Ovary (tissue), 9 donors: Measurements from ENCODE around the gene PTMS. TPM values are rescaled to one million over a fixed set of nuclear protein-coding genes. Genes with fewer than 3 reads are reported as not detected.

ENCODE experiments used
- DNase-seq, 5 donors: peaks; one replicate each; pipeline ENCODE4 v3.0.0-alpha.2; 2019 to 2020
- H3K27ac ChIP-seq, 2 donors: fragments of 200-600 bp; one replicate each; pipeline versions ENCODE4 v1.5.1 to v1.8.0; 2019 to 2022
- H3K27me3 ChIP-seq: fragments of 200-600 bp; one replicate; pipeline ENCODE4 v1.8.0; 2022
- H3K36me3 ChIP-seq: fragments of 200-600 bp; sonication (generic); one replicate; pipeline ENCODE4 v1.5.1; 2019
- H3K4me1 ChIP-seq: one replicate; pipeline ENCODE4 v1.8.1; 2013; ENCODE audit warnings: mild to moderate bottlenecking, moderate library complexity; ENCODE audit not compliant: insufficient read depth
- H3K4me3 ChIP-seq: fragments of 200-600 bp; sonication (generic); one replicate; pipeline ENCODE4 v1.5.1; 2017
- H3K9me3 ChIP-seq, 2 donors: fragments of 200-600 bp in 1 of 2; sonication (generic) in 1 of 2; one replicate each; pipeline versions ENCODE4 v1.5.1 to v1.8.1; 2013 to 2019; ENCODE audit warnings: mild to moderate bottlenecking in 1 of 2, moderate library complexity in 1 of 2
- CTCF ChIP-seq, 3 donors: fragments of 450-650 bp in 2 of 3; fragments of 200-600 bp in 1 of 3; IDR thresholded peaks; one replicate each; pipeline versions ENCODE4 v1.5.1 to v1.8.0; 2016 to 2022; ENCODE audit warnings: antibody characterized with exemption in 3 of 3, mild to moderate bottlenecking in 1 of 3
- EP300 ChIP-seq: sonication (generic); formaldehyde crosslinking; IDR thresholded peaks from one replicate; pipeline ENCODE4 v1.6.1; 2017; ENCODE audit warnings: antibody characterized with exemption
- POLR2A ChIP-seq: fragments of 450-650 bp; IDR thresholded peaks from one replicate; pipeline ENCODE4 v1.6.1; 2017; ENCODE audit warnings: antibody characterized with exemption, mild to moderate bottlenecking, moderate library complexity
- WGBS, 3 donors: extraction: QIAGEN DNeasy Blood & Tissue Kit in 1 of 3; methylation state at CpG; one replicate each; pipeline versions ENCODE4 v1.1.5 to v1.1.7; 2013 to 2017; 5-methylcytosine and 5-hydroxymethylcytosine counted together
- intact Hi-C, 4 donors: fragments of 100-400 bp; cut with DNase I; formaldehyde crosslinking; loops; one replicate each; pipeline versions ENCODE4 v1.11.0 to v1.15.1; 2022 to 2023
- polyA plus RNA-seq, 2 donors: library from polyadenylated mRNA; stranded (reverse); fragments of 200-250 nt in 1 of 2; fragments of 350-450 nt in 1 of 2; fragmentation: Illumina TruSeq in 1 of 2; extraction: RNeasy Lipid Tissue Mini Kit (QIAGEN cat#74804) in 1 of 2; gene quantifications; one replicate each; pipeline ENCODE4 v1.2.3, GENCODE V29; 2013 to 2014
- total RNA-seq, 7 donors: library from RNA; depleted of rRNA in 2 of 7; stranded (reverse); fragments of >200 nt in 2 of 7; fragmentation: NEBNext Ultra II Directional in 3 of 7; extraction: Animal tissue kit (Norgen Biotek cat#: 25700) in 3 of 7; gene quantifications; one replicate each; pipeline versions ENCODE4 v1.1.0 to v1.2.4, GENCODE V29; 2016 to 2023
- donor health status: DM: no; HTN: no; CAD: no; lungs with moderate emphysema.
- donor health status: DM: no; HTN: no; CAD: no.
- donor health status: Bipolar disorder and iron deficiency.
- donor health status: DM: yes; HTN: yes; CAD: no.
- donor health status: DM: no; HTN: no; CAD: no.
- donor health status: DM: yes; HTN: yes; CAD: no.

The PTMS gene
- total and polyA plus RNA-seq, 9 donors: 100 to 1,013 (median 576) TPM

DNA sequence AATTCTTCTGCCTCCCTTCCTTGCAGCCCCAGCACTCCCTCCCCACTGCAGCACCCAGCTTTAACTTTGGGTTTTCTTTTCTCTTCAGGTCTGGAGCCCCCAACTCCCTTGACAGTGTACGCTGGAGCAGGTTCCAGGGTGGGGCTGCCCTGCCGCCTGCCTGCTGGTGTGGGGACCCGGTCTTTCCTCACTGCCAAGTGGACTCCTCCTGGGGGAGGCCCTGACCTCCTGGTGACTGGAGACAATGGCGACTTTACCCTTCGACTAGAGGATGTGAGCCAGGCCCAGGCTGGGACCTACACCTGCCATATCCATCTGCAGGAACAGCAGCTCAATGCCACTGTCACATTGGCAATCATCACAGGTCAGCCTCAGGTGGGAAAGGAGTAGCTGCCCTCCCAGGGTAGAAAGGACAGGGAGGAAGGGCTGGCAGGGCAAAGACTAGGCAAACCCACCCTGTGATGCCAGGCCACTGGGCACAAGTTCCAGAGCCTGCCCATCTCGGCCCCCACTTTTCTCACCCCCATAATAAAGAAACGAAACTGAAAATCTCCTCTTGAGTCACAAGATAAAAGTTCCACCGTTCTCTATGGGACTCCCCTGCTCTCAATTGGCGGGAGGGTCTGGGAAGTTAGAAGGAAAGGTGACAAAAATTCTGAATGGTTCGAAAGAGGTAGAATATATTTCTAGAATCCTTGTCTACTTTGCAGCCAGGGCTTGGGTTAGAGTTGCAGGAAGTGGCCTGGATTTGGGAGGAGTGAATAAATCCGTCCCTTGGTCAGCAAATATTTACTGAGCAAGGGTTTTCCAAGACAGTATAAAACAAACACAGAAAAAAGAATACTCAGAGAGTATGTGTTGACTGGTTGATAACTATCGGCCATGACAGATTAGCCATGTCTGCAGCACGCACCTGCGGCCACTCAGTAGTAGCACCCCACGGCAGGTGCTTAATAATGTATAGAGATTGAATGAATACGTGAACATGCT is 9.3 kb downstream of the PTMS start:
- H3K4me3 ChIP-seq: no peak overlapping the region
- peaks cover 8% of the 10 kb centered on the region for H3K4me1 ChIP-seq
- H3K36me3 ChIP-seq: no peaks in the 10 kb centered on the region
- peak overlapping the region in 1 of 2 donors; percentile 87 for H3K27ac ChIP-seq
- intact Hi-C loops: loop anchor here in 3 of 4 donors (5.0 to 10.0 kb wide), 3 partner anchors 38 to 221 kb away; partner anchors contain the start of gene IFFO1 (in 1 of the 3)
- no peaks in the 10 kb centered on the region for H3K9me3 ChIP-seq
- TF ChIP-seq EP300 (no peak), POLR2A (no peak), CTCF (IDR thresholded peaks at IDR 0.05) (no peak)
- WGBS, 3 donors: 80 to 91% (median 81%) methylated on average over 16 of the region's 16 CpGs
- H3K27me3 ChIP-seq: no peaks in the 10 kb centered on the region
- DNase-seq: no peak

GRCh38 chr12:6777386-6777785 is 11.2 kb downstream of the PTMS start:
- H3K4me1 ChIP-seq: peaks cover 5% of the 10 kb centered on the region
- no peaks in the 10 kb centered on the region for H3K36me3 ChIP-seq
- intact Hi-C loops: loop anchor here in 3 of 4 donors (5.0 to 10.0 kb wide), 3 partner anchors 40 to 223 kb away; partner anchors contain the start of gene IFFO1 (in 1 of the 3)
- no peak overlapping the region for H3K4me3 ChIP-seq
- no peak for DNase-seq
- H3K27ac ChIP-seq: peak overlapping the region; percentile 61 to 87
- no peaks in the 10 kb centered on the region for H3K27me3 ChIP-seq
- H3K9me3 ChIP-seq: no peaks in the 10 kb centered on the region
- no peak for TF ChIP-seq POLR2A
- no peak for TF ChIP-seq EP300
- no peak for TF ChIP-seq CTCF (IDR thresholded peaks at IDR 0.05)
- WGBS, 3 donors: 72 to 82% (median 78%) methylated on average over 5 of the region's 5 CpGs

- peak; percentile 70 to 80 (median 71) for DNase-seq
- WGBS, 3 donors: 3 to 14% (median 7%) methylated on average over 14 of the region's 14 CpGs
- H3K27ac ChIP-seq: peak overlapping the region; percentile 61 to 87
- H3K36me3 ChIP-seq: no peaks in the 10 kb centered on the region
- H3K27me3 ChIP-seq: no peaks in the 10 kb centered on the region
- no peak for TF ChIP-seq EP300
- no peak for TF ChIP-seq POLR2A
- TF ChIP-seq CTCF (IDR thresholded peaks at IDR 0.05): no peak
- H3K4me3 ChIP-seq: peak overlapping the region; percentile 37
- intact Hi-C loops: loop anchor here in 3 of 4 donors (1.0 to 10.0 kb wide), 4 partner anchors 25 to 223 kb away; partner anchors contain the start of genes IFFO1 (in 1 of the 3) and MLF2 (in 1 of the 3)
- no peaks in the 10 kb centered on the region for H3K9me3 ChIP-seq
- peaks cover 2% of the 10 kb centered on the region for H3K4me1 ChIP-seq
Measured at GRCh38 chr12:6778217-6778573, 12.0 kb downstream of the PTMS start.

GRCh38 chr12:6778574-6779550 is 12.7 kb downstream of the PTMS start:
- peak overlapping the region; percentile 61 to 87 for H3K27ac ChIP-seq
- peak; percentile 43 for TF ChIP-seq POLR2A
- TF ChIP-seq CTCF (IDR thresholded peaks at IDR 0.05): peak; percentile 98
- TF ChIP-seq EP300: no peak

More at GRCh38 chr12:6778574-6779550, 12.7 kb downstream of the PTMS start:
- DNase-seq: peak; percentile 96 to 97 (median 97)
- peak overlapping the region; percentile 37 for H3K4me3 ChIP-seq
- peaks cover 2% of the 10 kb centered on the region for H3K4me1 ChIP-seq
- WGBS, 3 donors: 2% methylated on average over 35 of the region's 35 CpGs
- H3K36me3 ChIP-seq: no peaks in the 10 kb centered on the region
- intact Hi-C loops: loop anchor here in 3 of 4 donors (1.0 to 10.0 kb wide), 4 partner anchors 26 to 224 kb away; partner anchors contain the start of genes IFFO1 (in 1 of the 3) and MLF2 (in 1 of the 3)
- H3K9me3 ChIP-seq: no peaks in the 10 kb centered on the region
- H3K27me3 ChIP-seq: no peaks in the 10 kb centered on the region
